ENCODE data around the gene PPP2R5C.

Gene PPP2R5C

GRCh38 chr14:101908795-101909194 is 147.3 kb downstream of the PPP2R5C start:
- no peak overlapping the region for H3K4me3 ChIP-seq (replicated peaks in 1 of 2; ENCODE audit: low read depth in 2 of 2, low read length in 2 of 2)
- no peak for TF ChIP-seq CTCF (IDR thresholded peaks at IDR 0.05; ENCODE audit: low read depth, low read length)
- DNase-seq (ENCODE audit: low read depth in 2 of 2) = no peak

- H3K4me3 ChIP-seq (replicated peaks in 1 of 2; ENCODE audit: low read depth in 2 of 2, low read length in 2 of 2) = no peak overlapping the region
- DNase-seq (ENCODE audit: low read depth in 2 of 2) = no peak
- TF ChIP-seq CTCF (IDR thresholded peaks at IDR 0.05; ENCODE audit: low read depth, low read length) = no peak
These were observed 148.0 kb downstream of the PPP2R5C start for GRCh38 chr14:101909371-101910096.

- no peak for DNase-seq (ENCODE audit: low read depth in 2 of 2)
- H3K4me3 ChIP-seq (replicated peaks in 1 of 2; ENCODE audit: low read depth in 2 of 2, low read length in 2 of 2) = no peak overlapping the region
- TF ChIP-seq CTCF (IDR thresholded peaks at IDR 0.05; ENCODE audit: low read depth, low read length) = no peak
These were observed 151.3 kb downstream of the PPP2R5C start for GRCh38 chr14:101912841-101913240.

GRCh38 chr14:101914083-101914482 is 152.6 kb downstream of the PPP2R5C start:
- DNase-seq (ENCODE audit: low read depth in 2 of 2) = no peak
- no peak for TF ChIP-seq CTCF (IDR thresholded peaks at IDR 0.05; ENCODE audit: low read depth, low read length)
- no peak overlapping the region for H3K4me3 ChIP-seq (replicated peaks in 1 of 2; ENCODE audit: low read depth in 2 of 2, low read length in 2 of 2)

GRCh38 chr14:101915871-101916815 is 154.6 kb downstream of the PPP2R5C start:
- DNase-seq (ENCODE audit: low read depth in 2 of 2) = no peak
- TF ChIP-seq CTCF (IDR thresholded peaks at IDR 0.05; ENCODE audit: low read depth, low read length) = no peak
- no peak overlapping the region for H3K4me3 ChIP-seq (replicated peaks in 1 of 2; ENCODE audit: low read depth in 2 of 2, low read length in 2 of 2)

- peak in 1 of 2 donors; percentile 18 for DNase-seq (ENCODE audit: low read depth in 2 of 2)
- no peak overlapping the region for H3K4me3 ChIP-seq (replicated peaks in 1 of 2; ENCODE audit: low read depth in 2 of 2, low read length in 2 of 2)
- TF ChIP-seq CTCF (IDR thresholded peaks at IDR 0.05; ENCODE audit: low read depth, low read length) = no peak
These were observed 155.4 kb downstream of the PPP2R5C start for GRCh38 chr14:101916816-101917412.

All from cardiac fibroblast (primary cell).